ENCODE measurements around the gene SIK3. TPM values are rescaled to one million over a fixed set of nuclear protein-coding genes. Genes with fewer than 3 reads are reported as not detected.

Gene SIK3
- polyA plus RNA-seq, 1 of the 3 experiments (the other 2 are of a cell fraction), result 5.1 TPM

GRCh38 chr11:117057727-117058126 is 40.5 kb downstream of the SIK3 start (continued):
- no peak for TF ChIP-seq PBX3 (IDR thresholded peaks at IDR 0.05)
- TF ChIP-seq EZH2phosphoT487 (IDR thresholded peaks at IDR 0.05; ENCODE audit: borderline replicate concordance, low read depth), result no peak
- TF ChIP-seq ELF1 (IDR thresholded peaks at IDR 0.05), result no peak

GRCh38 chr11:117057317-117057716 is 40.9 kb downstream of the SIK3 start:
- TF ChIP-seq GABPA (IDR thresholded peaks at IDR 0.05; ENCODE audit: low read depth), result no peak
- TF ChIP-seq YY1 (IDR thresholded peaks at IDR 0.05; ENCODE audit: low read depth), result no peak
- no peak for TF ChIP-seq PBX3 (IDR thresholded peaks at IDR 0.05)
- 95% methylated on average over 5 of the region's 5 CpGs for WGBS (ENCODE audit: low lambda C conversion rate)
- no peak overlapping the region for H3K9ac ChIP-seq
- H2AFZ ChIP-seq (ENCODE audit: low read depth), result no peak overlapping the region
- H3K27ac ChIP-seq (ENCODE audit: low read depth in 2 of 2, low read length in 1 of 2), result no peak overlapping the region
- CTCF ChIA-PET, result no interaction called here
- H3K9me3 ChIP-seq, result no peaks in the 10 kb centered on the region
- no peaks in the 10 kb centered on the region for H3K27me3 ChIP-seq (ENCODE audit: insufficient read depth)
- H3K79me2 ChIP-seq (ENCODE audit: insufficient read depth), result peaks cover 29% of the 10 kb centered on the region
- H3K36me3 ChIP-seq (replicated peaks in 1 of 2; ENCODE audit: control insufficient read depth in 1 of 2, insufficient read depth in 2 of 2, low read length in 1 of 2), result no peaks in the 10 kb centered on the region
- H3K4me3 ChIP-seq (ENCODE audit: low read depth in 2 of 2, low read length in 1 of 2), result no peak overlapping the region
- no peaks in the 10 kb centered on the region for H3K9me2 ChIP-seq
- peaks cover 11% of the 10 kb centered on the region for H3F3A ChIP-seq (replicated peaks; ENCODE audit: insufficient read depth)
- H4K20me1 ChIP-seq (ENCODE audit: insufficient read depth), result peaks cover 4% of the 10 kb centered on the region; the same call in 1 of the 2 replicates
- H3K4me1 ChIP-seq (ENCODE audit: control insufficient read depth in 1 of 2, insufficient read depth in 2 of 2, low read depth in 1 of 2, low read length in 1 of 2), result peaks cover 6 to 24% of the 10 kb centered on the region in 2 experiments; a peak in 2 of 4 replicates
- DNase-seq, result no peak
- POLR2A ChIA-PET, result no interaction called here
- H3K4me2 ChIP-seq, result no peak overlapping the region

- no peak overlapping the region for H3K27ac ChIP-seq (ENCODE audit: low read depth in 2 of 2, low read length in 1 of 2)
- ChIA-PET POLR2A (interaction anchor here (0.5 kb wide), 1 partner anchor 123 kb away, joined by 3 read pairs; no protein-coding TSS in a partner anchor), CTCF (no interaction called here)
- no peak overlapping the region for H3K4me2 ChIP-seq
- no peak overlapping the region for H3K4me3 ChIP-seq (ENCODE audit: low read depth in 2 of 2, low read length in 1 of 2)
- H2AFZ ChIP-seq (ENCODE audit: low read depth), result no peak overlapping the region
- H3F3A ChIP-seq (replicated peaks; ENCODE audit: insufficient read depth), result peaks cover 11% of the 10 kb centered on the region
- H3K27me3 ChIP-seq (ENCODE audit: insufficient read depth), result no peaks in the 10 kb centered on the region
- DNase-seq, result no peak
- no peak overlapping the region for H3K9ac ChIP-seq
- H3K79me2 ChIP-seq (ENCODE audit: insufficient read depth), result peaks cover 24% of the 10 kb centered on the region
- 95% methylated on average over 5 of the region's 5 CpGs for WGBS (ENCODE audit: low lambda C conversion rate)
- no peaks in the 10 kb centered on the region for H3K9me2 ChIP-seq
- peaks cover 4% of the 10 kb centered on the region; the same call in 1 of the 2 replicates for H4K20me1 ChIP-seq (ENCODE audit: insufficient read depth)
- peaks cover 6 to 24% of the 10 kb centered on the region in 2 experiments; a peak in 2 of 4 replicates for H3K4me1 ChIP-seq (ENCODE audit: control insufficient read depth in 1 of 2, insufficient read depth in 2 of 2, low read depth in 1 of 2, low read length in 1 of 2)
- H3K9me3 ChIP-seq, result no peaks in the 10 kb centered on the region
- H3K36me3 ChIP-seq (replicated peaks in 1 of 2; ENCODE audit: control insufficient read depth in 1 of 2, insufficient read depth in 2 of 2, low read length in 1 of 2), result no peaks in the 10 kb centered on the region
- no peak for TF ChIP-seq JUND (IDR thresholded peaks at IDR 0.05)
- TF ChIP-seq TEAD4 (IDR thresholded peaks at IDR 0.05; ENCODE audit: borderline replicate concordance, insufficient read depth), result no peak
- TF ChIP-seq REST (IDR thresholded peaks at IDR 0.05; ENCODE audit: low read depth, low read length), result no peak
- TF ChIP-seq SMC3 (IDR thresholded peaks at IDR 0.05; ENCODE audit: low read depth, low read length), result no peak
- TF ChIP-seq RFX5 (IDR thresholded peaks at IDR 0.05; ENCODE audit: low read length), result no peak
- no peak for TF ChIP-seq FOXM1 (IDR thresholded peaks at IDR 0.05; ENCODE audit: low read depth)
- TF ChIP-seq IRF3 (IDR thresholded peaks at IDR 0.05; ENCODE audit: low read depth, low read length), result no peak
- no peak for TF ChIP-seq RXRA (IDR thresholded peaks at IDR 0.05; ENCODE audit: borderline replicate concordance, low read depth)
- no peak for TF ChIP-seq RAD21 (IDR thresholded peaks at IDR 0.05; ENCODE audit: low read length)
- no peak for TF ChIP-seq TAF1 (IDR thresholded peaks at IDR 0.05; ENCODE audit: borderline replicate concordance, low read depth, low read length)
- no peak for TF ChIP-seq ZBTB33 (IDR thresholded peaks at IDR 0.05; ENCODE audit: borderline replicate concordance, low read depth)
These were observed 42.8 kb downstream of the SIK3 start for GRCh38 chr11:117055469-117055868.
